Adrenal gland (tissue), 5 donors: ENCODE measurements around the gene PPP1R9A.

Experiments
- CTCF ChIP-seq, 6 experiments: fragments of 450-650 bp in 4 of 6; fragments of 200-600 bp in 2 of 6; sonication (generic) in 1 of 6; IDR thresholded peaks; 1 replicate in 5 of 6; 2 replicates in 1 of 6; pipeline versions ENCODE4 v1.5.1 to v1.8.0; 2016 to 2021; ENCODE audit warnings: antibody characterized with exemption in 6 of 6, mild to moderate bottlenecking in 2 of 6, moderate library complexity in 1 of 6
- POLR2A ChIP-seq, 2 donors: fragments of 450-650 bp; IDR thresholded peaks; one replicate each; pipeline ENCODE4 v1.6.1; 2017; ENCODE audit warnings: antibody characterized with exemption in 2 of 2, mild to moderate bottlenecking in 2 of 2, moderate library complexity in 1 of 2
- donor health status: DM: no; HTN: no; CAD: no.

GRCh38 chr7:94972296-94972695, 64.9 kb downstream of the PPP1R9A start:
- TF ChIP-seq CTCF (IDR thresholded peaks at IDR 0.05): no peak
- TF ChIP-seq POLR2A (IDR thresholded peaks at IDR 0.05): no peak
